GM06990 (cell line): ENCODE results near the gene SKI.

Experiments used
- DNase-seq: peaks from one replicate; pipeline ENCODE4 v3.0.0-alpha.2; 2011; ENCODE audit not compliant: insufficient read length; ENCODE audit errors: extremely low read depth
- H3K27me3 ChIP-seq: replicated peaks from 2 replicates; pipeline ENCODE4 v1.6.0; 2011; ENCODE audit warnings: low read length; ENCODE audit not compliant: control insufficient read depth, insufficient read depth
- H3K36me3 ChIP-seq: 2 replicates; pipeline ENCODE4 v1.5.1; 2011; ENCODE audit warnings: low read length; ENCODE audit not compliant: control insufficient read depth, insufficient read depth
- H3K4me3 ChIP-seq: replicated peaks from 2 replicates; pipeline ENCODE4 v1.5.1; 2011; ENCODE audit warnings: low read depth, mild to moderate bottlenecking, control low read depth, low read length
- TF ChIP-seq, protein P1 (sequence below): IDR thresholded peaks from 2 replicates; pipeline ENCODE4 v1.5.1; 2011; ENCODE audit warnings: low read length, control low read depth, mild to moderate bottlenecking, inconsistent platforms; ENCODE audit not compliant: insufficient read depth, poor library complexity, severe bottlenecking

SKI gene

GRCh38 chr1:2221271-2221670 lies 6.8 kb upstream of the SKI start:
- DNase-seq: no peak
- no peak overlapping the region for H3K4me3 ChIP-seq
- TF ChIP-seq, protein P1, sequence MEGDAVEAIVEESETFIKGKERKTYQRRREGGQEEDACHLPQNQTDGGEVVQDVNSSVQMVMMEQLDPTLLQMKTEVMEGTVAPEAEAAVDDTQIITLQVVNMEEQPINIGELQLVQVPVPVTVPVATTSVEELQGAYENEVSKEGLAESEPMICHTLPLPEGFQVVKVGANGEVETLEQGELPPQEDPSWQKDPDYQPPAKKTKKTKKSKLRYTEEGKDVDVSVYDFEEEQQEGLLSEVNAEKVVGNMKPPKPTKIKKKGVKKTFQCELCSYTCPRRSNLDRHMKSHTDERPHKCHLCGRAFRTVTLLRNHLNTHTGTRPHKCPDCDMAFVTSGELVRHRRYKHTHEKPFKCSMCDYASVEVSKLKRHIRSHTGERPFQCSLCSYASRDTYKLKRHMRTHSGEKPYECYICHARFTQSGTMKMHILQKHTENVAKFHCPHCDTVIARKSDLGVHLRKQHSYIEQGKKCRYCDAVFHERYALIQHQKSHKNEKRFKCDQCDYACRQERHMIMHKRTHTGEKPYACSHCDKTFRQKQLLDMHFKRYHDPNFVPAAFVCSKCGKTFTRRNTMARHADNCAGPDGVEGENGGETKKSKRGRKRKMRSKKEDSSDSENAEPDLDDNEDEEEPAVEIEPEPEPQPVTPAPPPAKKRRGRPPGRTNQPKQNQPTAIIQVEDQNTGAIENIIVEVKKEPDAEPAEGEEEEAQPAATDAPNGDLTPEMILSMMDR: no peak
- no peaks in the 10 kb centered on the region for H3K36me3 ChIP-seq
- H3K27me3 ChIP-seq: no peaks in the 10 kb centered on the region; the same call in 1 of the 2 replicates

DNA sequence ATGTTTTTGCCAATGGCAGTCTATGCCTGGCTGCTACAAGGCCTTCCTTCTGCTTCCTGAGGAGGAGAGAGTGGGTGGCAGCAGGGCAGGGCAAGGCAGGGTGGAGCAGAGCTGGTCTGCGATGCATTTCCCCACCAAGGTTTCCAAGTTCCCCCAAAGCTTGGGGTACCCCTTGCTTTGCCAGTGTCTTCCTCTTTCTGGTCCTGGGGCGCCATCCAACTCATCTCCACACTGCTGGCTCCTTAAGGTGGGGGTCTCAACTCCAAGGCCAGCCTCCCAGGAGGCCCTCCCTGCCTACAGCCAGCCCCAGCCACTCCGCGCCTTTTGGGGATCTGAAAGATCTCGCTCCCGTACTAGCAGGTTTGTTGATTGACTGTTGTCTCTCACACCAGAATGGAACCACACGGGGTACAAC lies 3.9 kb upstream of the SKI start:
- Histone ChIP-seq H3K4me3 (no peak overlapping the region), H3K36me3 (no peaks in the 10 kb centered on the region), H3K27me3 (no peaks in the 10 kb centered on the region; the same call in 1 of the 2 replicates)
- no peak for DNase-seq
- TF ChIP-seq, protein P1: no peak

DNA sequence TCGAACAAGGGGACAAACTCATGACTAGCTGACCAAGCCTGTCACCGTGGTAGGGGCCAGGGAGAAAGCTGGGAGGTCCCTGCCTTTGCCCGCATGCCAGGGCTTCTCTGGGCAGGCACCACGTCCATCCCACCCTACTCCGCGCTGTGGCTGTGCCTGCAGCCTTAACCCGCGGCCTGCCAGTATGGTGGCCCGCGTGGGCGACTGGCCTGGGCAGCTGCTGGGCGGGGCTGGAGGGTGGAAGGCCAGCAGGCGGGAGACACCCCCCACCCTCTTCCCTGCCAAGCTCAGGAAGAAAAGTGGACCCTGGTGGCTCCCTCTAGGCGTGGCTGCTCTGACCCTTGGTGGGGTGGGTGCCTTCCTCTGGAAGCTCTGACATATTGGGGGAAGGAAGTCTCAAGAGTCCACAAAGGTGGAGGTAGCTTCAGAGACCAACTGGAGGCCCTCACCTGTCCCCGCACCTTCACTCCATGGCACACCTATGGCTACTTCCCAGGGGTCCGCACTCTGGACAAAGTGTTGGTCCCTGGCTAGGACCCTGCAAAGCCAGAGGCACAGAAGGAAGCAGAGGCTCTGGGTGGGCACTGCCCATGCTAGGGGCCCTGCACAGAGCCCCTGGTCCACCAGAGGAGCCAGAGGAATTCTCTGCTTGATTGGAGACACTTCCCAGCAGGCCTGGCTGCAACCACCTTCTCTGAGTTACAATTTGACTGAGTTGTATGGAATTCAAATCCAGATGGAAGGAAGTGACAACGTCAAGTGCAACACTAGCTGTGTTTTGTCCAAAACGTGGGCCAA lies 3.3 kb upstream of the SKI start:
- peak; percentile 5 for DNase-seq
- H3K4me3 ChIP-seq: no peak overlapping the region
- TF ChIP-seq, protein P1: no peak

DNA sequence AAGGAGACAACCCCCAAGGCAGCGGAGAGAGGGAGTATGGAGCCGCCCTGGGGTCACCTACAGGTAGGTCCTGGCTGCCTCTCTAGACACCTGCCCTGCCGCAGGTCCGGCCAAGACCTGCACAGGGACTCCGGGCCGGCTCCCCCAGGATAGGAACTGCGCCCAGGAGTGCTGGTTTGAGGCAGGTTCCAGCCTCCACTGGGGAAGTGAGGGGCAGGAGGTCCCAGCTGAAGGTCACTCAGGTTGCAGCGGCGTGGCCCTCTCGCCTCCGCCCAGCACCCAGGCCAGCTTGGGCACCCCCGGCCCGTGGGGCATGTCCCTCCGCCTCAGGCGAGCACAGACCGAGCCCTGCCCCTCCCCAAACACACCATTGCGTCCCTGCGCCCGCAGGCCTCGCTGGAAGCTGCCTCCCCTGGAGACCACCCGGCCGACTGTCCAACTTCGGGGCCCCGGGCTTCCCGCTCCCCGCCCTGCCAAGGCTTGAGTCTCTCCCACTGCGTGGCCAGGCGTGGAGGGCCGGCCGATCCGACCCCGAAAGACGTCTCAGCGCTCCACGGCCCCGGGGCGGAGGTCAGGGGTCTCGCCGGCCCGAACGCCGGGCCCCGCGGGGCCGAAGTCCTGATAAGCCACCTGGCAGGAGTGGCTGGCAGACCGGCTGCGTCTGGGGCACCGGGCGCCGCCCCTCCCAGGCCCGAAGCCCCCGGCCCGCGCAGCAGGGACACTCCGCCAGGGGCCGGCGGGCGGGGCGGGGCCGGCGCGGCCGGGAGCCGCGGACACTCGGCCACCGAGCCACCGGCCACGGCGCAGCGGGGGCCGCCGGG lies 1.4 kb upstream of the SKI start:
- H3K27me3 ChIP-seq: no peaks in the 10 kb centered on the region; the same call in 1 of the 2 replicates
- TF ChIP-seq, protein P1: no peak
- H3K36me3 ChIP-seq: no peaks in the 10 kb centered on the region
- DNase-seq: peak; percentile 21
- peak overlapping the region; percentile 73 for H3K4me3 ChIP-seq

More for the DNA sequence above, 3.3 kb upstream of the SKI start:
- no peaks in the 10 kb centered on the region; the same call in 1 of the 2 replicates for H3K27me3 ChIP-seq
- H3K36me3 ChIP-seq: no peaks in the 10 kb centered on the region

GRCh38 chr1:2227346-2228156 lies 568 bp upstream of the SKI start:
- Histone ChIP-seq H3K4me3 (peak overlapping the region; percentile 73), H3K36me3 (no peaks in the 10 kb centered on the region), H3K27me3 (no peaks in the 10 kb centered on the region; the same call in 1 of the 2 replicates)
- DNase-seq: peak; percentile 93
- TF ChIP-seq, protein P1: no peak
